ENCODE measurements around the gene ITGB1. TPM values are rescaled to one million over a fixed set of nuclear protein-coding genes. Genes with fewer than 3 reads are reported as not detected.
A peak's percentile ranks its signal among the peaks of the same experiment; 100 is the strongest.
"Not testable (repeated sequence)": the region's sequence is repeated elsewhere in the genome, so short reads cannot be mapped to it uniquely, and the experiment has no call there.

The ITGB1 gene
- total and polyA plus RNA-seq, 2 experiments from 2014 or later, result 3,297 to 5,235 TPM

- H3K36me3 ChIP-seq (ENCODE audit: low read depth), result no peaks in the 10 kb centered on the region
- H3K9ac ChIP-seq, result no peak overlapping the region
- H3F3A ChIP-seq (ENCODE audit: insufficient read depth), result peaks cover 32% of the 10 kb centered on the region
- H3K4me1 ChIP-seq (ENCODE audit: insufficient read depth), result peaks cover 31% of the 10 kb centered on the region
- no peaks in the 10 kb centered on the region for H3K27me3 ChIP-seq (replicated peaks; ENCODE audit: insufficient read depth)
- H4K20me1 ChIP-seq (ENCODE audit: insufficient read depth), result no peaks in the 10 kb centered on the region
- H3K27ac ChIP-seq, result no peak overlapping the region
- in situ Hi-C loops (cut with MboI), result no loop called here
- H3K79me2 ChIP-seq (ENCODE audit: insufficient read depth), result peaks cover 46% of the 10 kb centered on the region
- H3K4me3 ChIP-seq, result no peak overlapping the region
- no peak for TF ChIP-seq EZH2phosphoT487 (IDR thresholded peaks at IDR 0.05; ENCODE audit: insufficient read depth, low read depth)
- no peak for TF ChIP-seq EZH2 (IDR thresholded peaks at IDR 0.05; ENCODE audit: insufficient read depth, poor library complexity, severe bottlenecking)
- H3K9me3 ChIP-seq (ENCODE audit: low read depth), result no peaks in the 10 kb centered on the region
- no peak overlapping the region for H3K4me2 ChIP-seq (ENCODE audit: unreplicated experiment)
- DNase-seq, result no peak
- no peaks in the 10 kb centered on the region for H3K9me2 ChIP-seq (ENCODE audit: insufficient read depth)
- WGBS, 2 experiments (ENCODE audit: low coverage in 1 of 2, low lambda C conversion rate in 2 of 2, missing lambda C conversion rate in 2 of 2), result 93 to 94% methylated on average over 4 of the region's 4 CpGs
- no peak overlapping the region for H2AFZ ChIP-seq
Observed at GRCh38 chr10:33001908-33002492, 44.0 kb upstream of the ITGB1 start.

GRCh38 chr10:32998060-32998581 lies 40.1 kb upstream of the ITGB1 start:
- in situ Hi-C loops (cut with MboI); H3K36me3 ChIP-seq (ENCODE audit: low read depth); H3F3A ChIP-seq (ENCODE audit: insufficient read depth); DNase-seq; H3K9me3 ChIP-seq (ENCODE audit: low read depth); H3K9ac ChIP-seq; H3K9me2 ChIP-seq (ENCODE audit: insufficient read depth); H3K27ac ChIP-seq; H2AFZ ChIP-seq; H3K4me1 ChIP-seq (ENCODE audit: insufficient read depth); H3K27me3 ChIP-seq (replicated peaks; ENCODE audit: insufficient read depth); H3K4me3 ChIP-seq; H4K20me1 ChIP-seq (ENCODE audit: insufficient read depth); H3K4me2 ChIP-seq (ENCODE audit: unreplicated experiment): not testable (repeated sequence)
- peaks cover 33% of the 10 kb centered on the region for H3K79me2 ChIP-seq (ENCODE audit: insufficient read depth)
- WGBS, 2 experiments (ENCODE audit: low coverage in 1 of 2, low lambda C conversion rate in 2 of 2, missing lambda C conversion rate in 2 of 2), result 96 to 97% methylated on average over 9 of the region's 9 CpGs

GRCh38 chr10:32995751-32996150 lies 37.7 kb upstream of the ITGB1 start:
- peaks cover 12% of the 10 kb centered on the region; the same call in 1 of the 2 replicates for H3K79me2 ChIP-seq (ENCODE audit: insufficient read depth)
- in situ Hi-C loops (cut with MboI), result no loop called here
- H3K4me1 ChIP-seq (ENCODE audit: insufficient read depth), result peaks cover 10% of the 10 kb centered on the region
- H3K9ac ChIP-seq, result no peak overlapping the region
- H4K20me1 ChIP-seq (ENCODE audit: insufficient read depth), result no peaks in the 10 kb centered on the region
- H3K9me3 ChIP-seq (ENCODE audit: low read depth), result no peaks in the 10 kb centered on the region
- no peak overlapping the region for H3K4me3 ChIP-seq
- H3K4me2 ChIP-seq (ENCODE audit: unreplicated experiment), result no peak overlapping the region
- TF ChIP-seq EZH2 (IDR thresholded peaks at IDR 0.05; ENCODE audit: insufficient read depth, poor library complexity, severe bottlenecking), result no peak
- TF ChIP-seq EZH2phosphoT487 (IDR thresholded peaks at IDR 0.05; ENCODE audit: insufficient read depth, low read depth), result no peak
- no peaks in the 10 kb centered on the region for H3K36me3 ChIP-seq (ENCODE audit: low read depth)
- no peaks in the 10 kb centered on the region for H3K9me2 ChIP-seq (ENCODE audit: insufficient read depth)
- H3K27ac ChIP-seq, result no peak overlapping the region
- no peaks in the 10 kb centered on the region for H3K27me3 ChIP-seq (replicated peaks; ENCODE audit: insufficient read depth)
- WGBS, 2 experiments (ENCODE audit: low coverage in 1 of 2, low lambda C conversion rate in 2 of 2, missing lambda C conversion rate in 2 of 2), result 28 to 40% methylated on average over 3 of the region's 3 CpGs
- peak overlapping the region; percentile 22; the same call in 1 of the 2 replicates for H2AFZ ChIP-seq
- DNase-seq, result no peak
- peaks cover 31% of the 10 kb centered on the region for H3F3A ChIP-seq (ENCODE audit: insufficient read depth)

- H3K27me3 ChIP-seq (replicated peaks; ENCODE audit: insufficient read depth), result no peaks in the 10 kb centered on the region
- H3K4me2 ChIP-seq (ENCODE audit: unreplicated experiment), result no peak overlapping the region
- no peaks in the 10 kb centered on the region for H3K9me2 ChIP-seq (ENCODE audit: insufficient read depth)
- in situ Hi-C loops (cut with MboI), result no loop called here
- no peaks in the 10 kb centered on the region for H3K9me3 ChIP-seq (ENCODE audit: low read depth)
- no peak overlapping the region for H2AFZ ChIP-seq
- H3K4me1 ChIP-seq (ENCODE audit: insufficient read depth), result peaks cover 10% of the 10 kb centered on the region
- H3K36me3 ChIP-seq (ENCODE audit: low read depth), result no peaks in the 10 kb centered on the region
- H3K79me2 ChIP-seq (ENCODE audit: insufficient read depth), result peaks cover 11% of the 10 kb centered on the region; the same call in 1 of the 2 replicates
- no peak overlapping the region for H3K9ac ChIP-seq
- DNase-seq, result no peak
- no peak for TF ChIP-seq EZH2 (IDR thresholded peaks at IDR 0.05; ENCODE audit: insufficient read depth, poor library complexity, severe bottlenecking)
- no peak for TF ChIP-seq EZH2phosphoT487 (IDR thresholded peaks at IDR 0.05; ENCODE audit: insufficient read depth, low read depth)
- WGBS, 2 experiments (ENCODE audit: low coverage in 1 of 2, low lambda C conversion rate in 2 of 2, missing lambda C conversion rate in 2 of 2), result 79 to 80% methylated on average over 9 of the region's 9 CpGs
- H4K20me1 ChIP-seq (ENCODE audit: insufficient read depth), result no peaks in the 10 kb centered on the region
- H3F3A ChIP-seq (ENCODE audit: insufficient read depth), result peaks cover 26% of the 10 kb centered on the region
- no peak overlapping the region for H3K4me3 ChIP-seq
- no peak overlapping the region for H3K27ac ChIP-seq
Observed at GRCh38 chr10:32995066-32995622, 37.1 kb upstream of the ITGB1 start.

GRCh38 chr10:32994632-32995031 lies 36.6 kb upstream of the ITGB1 start:
- H4K20me1 ChIP-seq (ENCODE audit: insufficient read depth); in situ Hi-C loops (cut with MboI): not testable (repeated sequence)
- 98 to 100% methylated on average over 2 of the region's 2 CpGs for WGBS, 2 experiments (ENCODE audit: low coverage in 1 of 2, low lambda C conversion rate in 2 of 2, missing lambda C conversion rate in 2 of 2)

GRCh38 chr10:32992310-32992709 lies 34.3 kb upstream of the ITGB1 start:
- H3K27me3 ChIP-seq (replicated peaks; ENCODE audit: insufficient read depth); in situ Hi-C loops (cut with MboI); H4K20me1 ChIP-seq (ENCODE audit: insufficient read depth); H3K36me3 ChIP-seq (ENCODE audit: low read depth); H3K4me1 ChIP-seq (ENCODE audit: insufficient read depth); H3K9me2 ChIP-seq (ENCODE audit: insufficient read depth); H3K9me3 ChIP-seq (ENCODE audit: low read depth); DNase-seq; H3K9ac ChIP-seq; H2AFZ ChIP-seq; H3K4me3 ChIP-seq: not testable (repeated sequence)
- peaks cover 13% of the 10 kb centered on the region for H3K79me2 ChIP-seq (ENCODE audit: insufficient read depth)
- peaks cover 26% of the 10 kb centered on the region for H3F3A ChIP-seq (ENCODE audit: insufficient read depth)
- WGBS, 2 experiments (ENCODE audit: low coverage in 1 of 2, low lambda C conversion rate in 2 of 2, missing lambda C conversion rate in 2 of 2), result 98 to 100% methylated on average over 4 of the region's 4 CpGs
- peak overlapping the region; percentile 13 for H3K4me2 ChIP-seq (ENCODE audit: unreplicated experiment)
- H3K27ac ChIP-seq, result peak overlapping the region; percentile 58

More at GRCh38 chr10:32994632-32995031, 36.6 kb upstream of the ITGB1 start:
- H3K36me3 ChIP-seq (ENCODE audit: low read depth); H3K79me2 ChIP-seq (ENCODE audit: insufficient read depth); H3K4me1 ChIP-seq (ENCODE audit: insufficient read depth); H3K9me2 ChIP-seq (ENCODE audit: insufficient read depth); H3K4me3 ChIP-seq; DNase-seq; H3K27me3 ChIP-seq (replicated peaks; ENCODE audit: insufficient read depth); H3K9me3 ChIP-seq (ENCODE audit: low read depth); H3K4me2 ChIP-seq (ENCODE audit: unreplicated experiment); H2AFZ ChIP-seq; H3K27ac ChIP-seq; H3K9ac ChIP-seq: not testable (repeated sequence)
- peaks cover 26% of the 10 kb centered on the region for H3F3A ChIP-seq (ENCODE audit: insufficient read depth)
